Activated T-cell treated with anti-CD3 and anti-CD28 coated beads, Interleukin-2, amount 50 U/mL, for 4 hours (primary cell): Measurements from ENCODE around the gene GABRB2. TPM values are rescaled to one million over a fixed set of nuclear protein-coding genes. Genes with fewer than 3 reads are reported as not detected.
"Not testable (repeated sequence)": the region's sequence is repeated elsewhere in the genome, so short reads cannot be mapped to it uniquely, and the experiment has no call there.

Experiments used
- ATAC-seq, 2 donors: fragments of 200-7000 bp; cut with Tn5 transposase; one replicate each; pipeline ENCODE4 v1.10.0; 2021
- DNase-seq: peaks from one replicate; pipeline ENCODE4 v3.0.0-alpha.2; 2020
- H3K27me3 Mint-ChIP-seq: one replicate; pipeline ENCODE4 v1.8.0; 2021; ENCODE audit warnings: low read depth, mixed read lengths
- H3K36me3 Mint-ChIP-seq: one replicate; pipeline ENCODE4 v1.8.0; 2022; ENCODE audit warnings: mixed read lengths; ENCODE audit not compliant: insufficient read depth
- H3K4me1 Mint-ChIP-seq: one replicate; pipeline ENCODE4 v1.8.0; 2021; ENCODE audit warnings: low read depth, mixed read lengths
- H3K4me3 Mint-ChIP-seq: one replicate; pipeline ENCODE4 v1.8.0; 2021; ENCODE audit warnings: mild to moderate bottlenecking, moderate library complexity, mixed read lengths
- H3K9me3 Mint-ChIP-seq: one replicate; pipeline ENCODE4 v1.8.0; 2021; ENCODE audit warnings: mixed read lengths
- total RNA-seq, 3 donors: library from RNA; stranded (reverse); gene quantifications; one replicate each; pipeline ENCODE4 v1.2.1, GENCODE V29; 2021

GABRB2 gene
- total RNA-seq, 3 donors from 2014 or later: not detected

GRCh38 chr5:161332343-161332742, 214.2 kb downstream of the GABRB2 start:
- no peak for DNase-seq
- no peaks in the 10 kb centered on the region for H3K36me3 Mint-ChIP-seq
- no peaks in the 10 kb centered on the region for H3K27me3 Mint-ChIP-seq
- peaks cover 8% of the 10 kb centered on the region for H3K9me3 Mint-ChIP-seq
- ATAC-seq: no peak
- no peak overlapping the region for H3K4me3 Mint-ChIP-seq
- no peaks in the 10 kb centered on the region for H3K4me1 Mint-ChIP-seq

DNA sequence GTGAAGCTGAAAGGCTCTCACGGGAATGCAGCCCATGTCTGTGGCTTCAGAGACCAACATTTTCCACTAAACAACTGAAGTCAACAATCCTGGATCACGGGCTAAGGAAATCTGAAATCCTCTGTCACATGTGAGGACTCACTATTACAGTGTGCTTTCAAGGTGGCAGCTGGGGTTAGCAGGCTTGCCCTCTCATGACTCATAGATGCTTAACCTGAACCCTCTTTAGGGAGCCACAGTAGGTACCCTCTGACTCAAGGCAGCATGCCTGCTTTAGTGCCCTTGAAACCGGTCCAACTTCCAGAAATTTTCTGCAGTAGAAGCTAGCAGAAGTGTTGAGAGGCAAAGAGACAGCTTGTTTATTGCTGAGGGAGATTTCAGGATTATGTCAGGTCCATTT, 232.5 kb downstream of the GABRB2 start:
- H3K4me3 Mint-ChIP-seq: no peak overlapping the region
- H3K4me1 Mint-ChIP-seq: no peaks in the 10 kb centered on the region
- DNase-seq (no peak), ATAC-seq (no peak)
- H3K9me3 Mint-ChIP-seq: peaks cover 12% of the 10 kb centered on the region
- H3K36me3 Mint-ChIP-seq: no peaks in the 10 kb centered on the region
- H3K27me3 Mint-ChIP-seq: no peaks in the 10 kb centered on the region

DNA sequence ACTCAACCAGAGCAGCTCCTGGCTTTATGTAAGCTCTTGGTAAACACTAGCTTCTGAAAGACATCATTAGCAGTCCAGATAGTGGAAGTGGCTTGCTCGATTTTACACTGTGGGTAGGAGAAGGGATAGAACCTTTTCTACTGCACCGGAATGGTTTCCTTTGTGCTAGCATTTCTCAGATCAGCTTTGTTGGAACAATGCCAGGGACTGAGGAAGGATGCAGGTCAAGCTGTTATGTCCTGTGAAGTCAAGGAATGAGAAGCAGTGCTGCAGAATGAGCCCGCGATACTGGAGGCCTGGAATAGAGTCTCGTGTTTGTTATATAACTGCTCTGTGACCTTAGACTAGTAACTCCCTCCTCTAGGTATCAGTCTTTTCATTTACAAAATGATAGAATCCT, 233.6 kb downstream of the GABRB2 start:
- no peaks in the 10 kb centered on the region for H3K27me3 Mint-ChIP-seq
- no peaks in the 10 kb centered on the region for H3K4me1 Mint-ChIP-seq
- ATAC-seq (no peak), DNase-seq (no peak)
- H3K9me3 Mint-ChIP-seq: peaks cover 12% of the 10 kb centered on the region
- no peaks in the 10 kb centered on the region for H3K36me3 Mint-ChIP-seq
- no peak overlapping the region for H3K4me3 Mint-ChIP-seq

- no peak for ATAC-seq
- no peak overlapping the region for H3K4me3 Mint-ChIP-seq
- H3K27me3 Mint-ChIP-seq: no peaks in the 10 kb centered on the region
- peaks cover 8% of the 10 kb centered on the region for H3K9me3 Mint-ChIP-seq
- DNase-seq: no peak
- no peaks in the 10 kb centered on the region for H3K4me1 Mint-ChIP-seq
- no peaks in the 10 kb centered on the region for H3K36me3 Mint-ChIP-seq
Observed at GRCh38 chr5:161311965-161312364, 234.6 kb downstream of the GABRB2 start.

DNA sequence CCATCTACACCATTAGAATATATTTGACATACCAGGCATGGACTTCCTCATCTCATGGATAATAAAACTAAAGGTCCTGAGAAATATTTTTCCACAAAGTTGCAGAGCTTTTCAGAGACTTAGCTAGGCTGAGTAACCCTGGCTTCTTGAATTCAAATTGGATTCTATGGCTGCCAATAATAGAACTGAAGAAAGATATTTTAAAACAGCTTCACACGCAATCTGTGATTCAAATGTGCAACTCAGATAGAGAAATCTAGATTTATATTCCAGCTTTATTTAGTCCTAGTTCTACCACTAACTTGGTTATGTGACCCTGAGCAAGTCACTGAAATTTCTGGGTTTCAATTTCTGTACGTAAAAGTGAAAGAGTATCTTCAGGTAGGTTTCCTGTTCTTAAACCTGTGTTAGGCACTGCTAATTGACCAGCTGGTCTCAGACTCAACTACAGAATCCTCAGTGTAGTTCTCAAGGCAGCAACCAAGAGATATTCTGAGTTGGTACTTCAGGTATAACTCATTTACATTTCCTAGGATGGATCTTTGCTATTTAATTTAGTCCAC, 235.3 kb downstream of the GABRB2 start:
- DNase-seq: no peak
- H3K9me3 Mint-ChIP-seq: peaks cover 8% of the 10 kb centered on the region
- H3K4me1 Mint-ChIP-seq: no peaks in the 10 kb centered on the region
- no peak for ATAC-seq
- no peaks in the 10 kb centered on the region for H3K36me3 Mint-ChIP-seq
- no peak overlapping the region for H3K4me3 Mint-ChIP-seq
- no peaks in the 10 kb centered on the region for H3K27me3 Mint-ChIP-seq

- Mint-ChIP-seq H3K27me3 (no peaks in the 10 kb centered on the region), H3K4me1 (no peaks in the 10 kb centered on the region), H3K36me3 (no peaks in the 10 kb centered on the region), H3K4me3 (no peak overlapping the region), H3K9me3 (peaks cover 8% of the 10 kb centered on the region)
- DNase-seq (no peak), ATAC-seq (no peak)
Observed at GRCh38 chr5:161306351-161306995, 240.1 kb downstream of the GABRB2 start.

GRCh38 chr5:161305601-161306000, 240.9 kb downstream of the GABRB2 start:
- ATAC-seq (no peak), DNase-seq (no peak)
- Mint-ChIP-seq H3K9me3 (peaks cover 8% of the 10 kb centered on the region), H3K4me3 (no peak overlapping the region), H3K36me3 (no peaks in the 10 kb centered on the region), H3K27me3 (no peaks in the 10 kb centered on the region), H3K4me1 (no peaks in the 10 kb centered on the region)

- H3K9me3 Mint-ChIP-seq: peaks cover 3% of the 10 kb centered on the region
- no peaks in the 10 kb centered on the region for H3K4me1 Mint-ChIP-seq
- no peaks in the 10 kb centered on the region for H3K27me3 Mint-ChIP-seq
- DNase-seq (no peak), ATAC-seq (no peak)
- no peak overlapping the region for H3K4me3 Mint-ChIP-seq
- no peaks in the 10 kb centered on the region for H3K36me3 Mint-ChIP-seq
Observed at GRCh38 chr5:161302559-161302958, 244.0 kb downstream of the GABRB2 start.

GRCh38 chr5:161301586-161301985, 244.9 kb downstream of the GABRB2 start:
- Mint-ChIP-seq H3K36me3 (no peaks in the 10 kb centered on the region), H3K4me3 (no peak overlapping the region)

DNA sequence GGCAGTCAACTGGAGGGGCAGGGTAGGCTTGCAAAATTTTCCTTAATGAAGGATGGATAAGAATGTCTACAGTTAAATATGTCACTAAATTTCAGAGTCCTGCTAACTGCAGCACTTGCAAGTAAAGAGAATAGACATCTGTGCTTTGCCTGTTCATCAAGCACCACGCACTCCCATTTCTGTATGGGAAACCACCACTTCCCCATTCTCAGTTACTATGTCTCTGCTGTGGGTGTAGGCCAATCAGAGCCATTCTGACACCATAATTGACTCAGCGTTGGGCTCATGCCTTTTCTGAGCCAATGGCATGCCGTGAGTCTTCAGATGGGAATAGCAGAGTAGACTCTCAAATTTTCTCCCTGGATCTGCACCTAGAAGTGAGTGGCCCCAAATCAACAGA, 247.5 kb downstream of the GABRB2 start:
- Mint-ChIP-seq H3K4me1 (no peaks in the 10 kb centered on the region), H3K27me3 (no peaks in the 10 kb centered on the region), H3K36me3 (no peaks in the 10 kb centered on the region), H3K4me3 (no peak overlapping the region), H3K9me3 (peaks cover 3% of the 10 kb centered on the region)
- DNase-seq (no peak), ATAC-seq (no peak)

More at GRCh38 chr5:161301586-161301985, 244.9 kb downstream of the GABRB2 start:
- no peaks in the 10 kb centered on the region for H3K4me1 Mint-ChIP-seq
- no peaks in the 10 kb centered on the region for H3K27me3 Mint-ChIP-seq
- no peak for DNase-seq
- peaks cover 3% of the 10 kb centered on the region for H3K9me3 Mint-ChIP-seq
- no peak for ATAC-seq

DNA sequence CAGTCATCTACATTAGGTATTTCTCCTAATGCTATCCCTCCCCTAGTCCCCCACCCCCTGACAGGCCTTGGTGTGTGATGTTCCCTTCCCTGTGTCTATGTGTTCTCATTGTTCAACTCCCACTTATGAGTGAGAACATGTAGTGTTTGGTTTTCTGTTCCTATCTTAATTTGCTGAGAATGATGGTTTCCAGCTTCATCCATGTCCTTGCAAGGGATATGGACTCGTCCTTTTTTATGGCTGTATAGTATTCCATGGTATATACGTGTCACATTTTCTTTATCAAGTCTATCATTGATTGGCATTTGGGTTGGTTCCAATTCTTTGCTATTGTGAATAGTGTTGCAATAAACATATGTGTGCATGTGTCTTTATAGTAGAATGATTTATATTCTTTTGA, 249.1 kb downstream of the GABRB2 start:
- not testable (repeated sequence) for H3K36me3 Mint-ChIP-seq, H3K4me1 Mint-ChIP-seq, H3K27me3 Mint-ChIP-seq, DNase-seq, H3K4me3 Mint-ChIP-seq, ATAC-seq, H3K9me3 Mint-ChIP-seq

- Mint-ChIP-seq H3K4me3 (no peak overlapping the region), H3K9me3 (peaks cover 3% of the 10 kb centered on the region)
- ATAC-seq: no peak
Observed at GRCh38 chr5:161295721-161296250, 250.7 kb downstream of the GABRB2 start.

GRCh38 chr5:161288071-161288470, 258.5 kb downstream of the GABRB2 start:
- Mint-ChIP-seq H3K4me3 (no peak overlapping the region), H3K36me3 (no peaks in the 10 kb centered on the region), H3K27me3 (no peaks in the 10 kb centered on the region), H3K4me1 (no peaks in the 10 kb centered on the region), H3K9me3 (no peaks in the 10 kb centered on the region)
- no peak for DNase-seq
- no peak for ATAC-seq

More at GRCh38 chr5:161295721-161296250, 250.7 kb downstream of the GABRB2 start:
- Mint-ChIP-seq H3K36me3 (no peaks in the 10 kb centered on the region), H3K27me3 (no peaks in the 10 kb centered on the region), H3K4me1 (no peaks in the 10 kb centered on the region)
- no peak for DNase-seq

- ATAC-seq (no peak), DNase-seq (no peak)
- Mint-ChIP-seq H3K4me1 (no peaks in the 10 kb centered on the region), H3K27me3 (no peaks in the 10 kb centered on the region), H3K36me3 (no peaks in the 10 kb centered on the region), H3K9me3 (no peaks in the 10 kb centered on the region), H3K4me3 (no peak overlapping the region)
Observed at GRCh38 chr5:161287436-161287835, 259.1 kb downstream of the GABRB2 start.

DNA sequence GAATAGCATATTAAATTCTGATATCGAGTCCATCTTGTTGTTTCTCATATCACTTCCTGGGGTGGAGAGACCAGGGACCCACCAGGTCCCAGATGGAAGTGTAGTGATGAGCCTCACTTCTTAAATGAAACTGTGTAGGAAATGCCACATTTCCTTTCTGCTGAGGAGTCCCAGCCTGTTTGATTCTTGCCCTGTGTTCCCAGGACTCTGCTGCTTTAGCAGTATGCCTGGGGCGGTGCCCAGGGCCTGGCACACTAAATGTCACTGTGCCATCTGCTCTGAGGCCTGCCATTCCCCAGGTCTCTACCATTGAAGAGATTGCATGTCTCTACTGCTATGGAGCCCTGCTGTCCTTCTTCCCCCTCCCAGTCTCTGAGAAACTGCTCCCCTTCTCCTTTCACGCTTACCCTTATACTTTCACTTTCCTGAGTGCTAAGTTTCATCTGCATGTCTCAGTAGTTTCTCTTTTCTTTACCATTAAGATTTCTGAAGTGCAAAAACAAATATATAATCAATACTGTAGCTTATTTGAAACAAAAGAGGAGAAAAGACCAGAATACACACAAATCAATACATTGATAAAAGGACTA, 260.4 kb downstream of the GABRB2 start:
- Mint-ChIP-seq H3K4me3 (no peak overlapping the region), H3K4me1 (no peaks in the 10 kb centered on the region), H3K27me3 (no peaks in the 10 kb centered on the region), H3K9me3 (peaks cover 3% of the 10 kb centered on the region), H3K36me3 (no peaks in the 10 kb centered on the region)
- ATAC-seq (no peak), DNase-seq (no peak)
